ENCODE data around the gene KCNIP1. TPM values are rescaled to one million over a fixed set of nuclear protein-coding genes. Genes with fewer than 3 reads are reported as not detected.

The KCNIP1 gene
- total RNA-seq, 1 experiment from 2014 or later = not detected

GRCh38 chr5:170781946-170782345, 278.1 kb downstream of the KCNIP1 start:
- TF ChIP-seq CBX3 (IDR thresholded peaks at IDR 0.05; ENCODE audit: low read depth) (no peak), SIN3A (IDR thresholded peaks at IDR 0.05; ENCODE audit: low read depth) (no peak), CTCF (IDR thresholded peaks at IDR 0.05 in 2 of 3, conservative IDR thresholded peaks at IDR 0.05 in 1 of 3; ENCODE audit: borderline replicate concordance in 1 of 3, insufficient read depth in 1 of 3, low read depth in 2 of 3, low read length in 2 of 3) (no peak), REST (IDR thresholded peaks at IDR 0.05; ENCODE audit: low read depth) (no peak), EGR1 (IDR thresholded peaks at IDR 0.05; ENCODE audit: low read depth) (no peak), YY1 (IDR thresholded peaks at IDR 0.05; ENCODE audit: extremely low read depth, insufficient replicate concordance, low read depth, low read length) (no peak), EZH2phosphoT487 (IDR thresholded peaks at IDR 0.05; ENCODE audit: borderline replicate concordance) (no peak), POLR2A (IDR thresholded peaks at IDR 0.05; ENCODE audit: borderline replicate concordance, extremely low read depth, insufficient read depth, insufficient read length) (no peak), CEBPB (IDR thresholded peaks at IDR 0.05; ENCODE audit: low read depth) (no peak), ZBTB33 (IDR thresholded peaks at IDR 0.05; ENCODE audit: extremely low read depth, insufficient replicate concordance, low read length) (no peak), ATF3 (IDR thresholded peaks at IDR 0.05) (no peak), ZFX (IDR thresholded peaks at IDR 0.05) (no peak), ELF1 (IDR thresholded peaks at IDR 0.05; ENCODE audit: borderline replicate concordance, low read depth) (no peak), RAD21 (IDR thresholded peaks at IDR 0.05; ENCODE audit: low read depth) (no peak)
- intact Hi-C loops (cut with micrococcal nuclease) = no loop called here
- Histone ChIP-seq H3K79me2 (ENCODE audit: insufficient read depth, low read length) (no peaks in the 10 kb centered on the region), H3K27ac (ENCODE audit: low read depth, low read length) (no peak overlapping the region), H2AFZ (ENCODE audit: low read depth, low read length, poor library complexity, severe bottlenecking) (no peak overlapping the region), H3K4me1 (ENCODE audit: control insufficient read depth in 1 of 2, insufficient read depth in 2 of 2, low read length in 2 of 2) (no peaks in the 10 kb centered on the region), H3K9me3 (ENCODE audit: control insufficient read depth in 1 of 2, insufficient read depth in 1 of 2, low read depth in 1 of 2, low read length in 2 of 2) (no peaks in the 10 kb centered on the region), H3K36me3 (ENCODE audit: control insufficient read depth in 1 of 2, insufficient read depth in 2 of 2, low read length in 2 of 2) (no peaks in the 10 kb centered on the region), H3K9ac (ENCODE audit: low read length) (no peak overlapping the region), H3K9me2 (ENCODE audit: insufficient read depth) (no peaks in the 10 kb centered on the region), H3K4me2 (ENCODE audit: low read length) (no peak overlapping the region), H3K4me3 (replicated peaks in 1 of 2; ENCODE audit: low read depth in 1 of 2, low read length in 2 of 2) (no peak overlapping the region), H3K27me3 (ENCODE audit: insufficient read depth, low read length) (no peaks in the 10 kb centered on the region), H4K20me1 (ENCODE audit: insufficient read depth) (no peaks in the 10 kb centered on the region; the same call in 1 of the 2 replicates)
- ChIA-PET RAD21 (ENCODE audit: low non-redundant PET in 1 of 2, low total read pairs in 2 of 2, uncharacterized antibody in 2 of 2, unreplicated experiment in 2 of 2) (no interaction called here), CTCF (interaction anchor here (1.0 kb wide), 1 partner anchor 9 kb away, joined by 3 read pairs; no protein-coding TSS in a partner anchor), POLR2A (no interaction called here)
- no peak for ATAC-seq
- DNase-seq (ENCODE audit: low read depth, low spot score) = no peak
- no TSS peak for BruUV-seq (replicated peaks)
